ENCODE results near the gene HARS1. TPM values are rescaled to one million over a fixed set of nuclear protein-coding genes. Genes with fewer than 3 reads are reported as not detected.
"Not testable (repeated sequence)": the region's sequence is repeated elsewhere in the genome, so short reads cannot be mapped to it uniquely, and the experiment has no call there.

HARS1 gene
- total RNA-seq, 1 donor from 2014 or later = 83.0 TPM

DNA sequence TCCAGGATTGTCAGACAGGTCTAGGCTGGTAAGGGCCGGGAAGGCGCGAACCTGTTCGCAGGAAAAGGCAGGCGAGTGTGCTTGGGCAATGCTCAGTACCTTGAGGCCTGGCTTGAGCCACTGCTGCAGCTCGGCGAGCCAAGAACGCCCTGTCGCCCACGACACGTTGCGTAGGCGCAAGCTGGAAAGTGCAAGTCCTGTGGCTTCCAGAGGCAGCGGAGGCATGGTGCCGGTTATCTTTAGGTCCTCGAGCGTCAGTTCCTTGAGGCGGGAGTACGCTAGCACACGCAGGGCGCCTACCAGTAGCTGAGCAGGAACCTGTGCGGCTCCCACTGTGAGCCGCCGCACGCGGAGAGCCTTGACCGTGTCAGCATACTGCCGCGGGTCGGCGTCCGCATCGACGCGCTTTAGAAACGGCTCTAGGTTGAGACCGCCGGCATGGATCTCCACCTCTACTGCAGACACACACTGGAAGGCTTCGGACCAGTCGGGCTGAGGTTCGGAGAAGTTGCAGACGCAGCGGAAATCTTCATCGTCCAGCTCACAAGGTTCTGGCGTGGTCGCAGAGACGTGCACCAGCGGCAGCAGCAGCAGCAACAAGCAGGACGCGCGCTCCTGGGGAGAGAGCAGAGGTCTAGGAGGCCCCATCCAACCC, 58.7 kb downstream of the HARS1 start:
- peak overlapping the region; percentile 61 for H3K4me3 ChIP-seq (ENCODE audit: low read depth, low read length)

DNA sequence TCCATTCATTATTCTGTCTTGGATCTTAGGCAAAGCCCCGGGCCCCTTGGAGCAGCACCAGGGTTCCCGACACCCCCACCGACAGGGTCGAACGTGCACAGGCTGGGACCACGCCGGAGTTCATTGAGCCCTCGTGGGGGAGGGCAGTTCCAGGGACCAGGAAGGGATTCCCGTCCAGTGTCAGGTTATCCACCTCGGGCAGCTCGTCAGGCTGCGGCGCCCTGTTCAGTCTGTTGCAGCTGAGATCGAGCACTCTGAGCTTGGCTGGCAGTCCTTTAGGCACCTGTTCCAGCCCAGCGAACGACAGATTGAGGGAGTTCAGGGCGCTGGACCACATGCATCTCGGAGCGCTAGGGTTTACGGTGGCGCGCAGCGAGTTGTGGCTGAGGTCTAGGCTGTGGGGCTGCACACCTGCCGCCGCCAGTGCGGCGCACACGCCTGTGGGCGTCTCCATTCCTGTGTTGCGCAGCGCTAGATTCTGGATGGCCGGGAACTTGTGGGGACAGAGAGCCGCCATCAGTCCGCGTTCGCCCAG, 59.3 kb downstream of the HARS1 start:
- TF ChIP-seq, protein P1, sequence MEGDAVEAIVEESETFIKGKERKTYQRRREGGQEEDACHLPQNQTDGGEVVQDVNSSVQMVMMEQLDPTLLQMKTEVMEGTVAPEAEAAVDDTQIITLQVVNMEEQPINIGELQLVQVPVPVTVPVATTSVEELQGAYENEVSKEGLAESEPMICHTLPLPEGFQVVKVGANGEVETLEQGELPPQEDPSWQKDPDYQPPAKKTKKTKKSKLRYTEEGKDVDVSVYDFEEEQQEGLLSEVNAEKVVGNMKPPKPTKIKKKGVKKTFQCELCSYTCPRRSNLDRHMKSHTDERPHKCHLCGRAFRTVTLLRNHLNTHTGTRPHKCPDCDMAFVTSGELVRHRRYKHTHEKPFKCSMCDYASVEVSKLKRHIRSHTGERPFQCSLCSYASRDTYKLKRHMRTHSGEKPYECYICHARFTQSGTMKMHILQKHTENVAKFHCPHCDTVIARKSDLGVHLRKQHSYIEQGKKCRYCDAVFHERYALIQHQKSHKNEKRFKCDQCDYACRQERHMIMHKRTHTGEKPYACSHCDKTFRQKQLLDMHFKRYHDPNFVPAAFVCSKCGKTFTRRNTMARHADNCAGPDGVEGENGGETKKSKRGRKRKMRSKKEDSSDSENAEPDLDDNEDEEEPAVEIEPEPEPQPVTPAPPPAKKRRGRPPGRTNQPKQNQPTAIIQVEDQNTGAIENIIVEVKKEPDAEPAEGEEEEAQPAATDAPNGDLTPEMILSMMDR (conservative IDR thresholded peaks at IDR 0.05; ENCODE audit: low read depth, low read length) = no peak
- peak overlapping the region; percentile 61 for H3K4me3 ChIP-seq (ENCODE audit: low read depth, low read length)
- DNase-seq (ENCODE audit: low read depth) = no peak

More for the DNA sequence above, 58.7 kb downstream of the HARS1 start:
- TF ChIP-seq, protein P1 (conservative IDR thresholded peaks at IDR 0.05; ENCODE audit: low read depth, low read length) = no peak
- DNase-seq (ENCODE audit: low read depth) = no peak

DNA sequence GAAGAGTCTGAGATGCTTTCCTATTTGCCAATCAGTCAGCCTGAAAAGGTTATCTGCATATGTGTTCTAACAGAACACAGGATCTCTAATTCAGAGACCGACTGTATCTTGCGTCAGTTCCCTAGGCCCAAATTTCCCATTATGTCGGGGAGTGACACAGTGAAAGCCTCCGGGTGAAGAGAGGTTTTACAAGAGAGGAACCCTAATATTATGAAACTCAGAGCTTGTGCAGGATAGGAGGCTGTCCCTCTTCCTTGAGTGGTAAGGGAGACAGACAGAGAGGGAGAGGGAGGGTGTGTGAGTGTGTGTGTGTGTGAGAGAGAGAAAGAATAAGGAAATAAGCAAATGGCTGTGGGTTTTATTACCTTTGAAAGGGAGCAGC, 60.1 kb downstream of the HARS1 start:
- H3K4me3 ChIP-seq (ENCODE audit: low read depth, low read length) = no peak overlapping the region
- TF ChIP-seq, protein P1 (conservative IDR thresholded peaks at IDR 0.05; ENCODE audit: low read depth, low read length) = no peak
- DNase-seq (ENCODE audit: low read depth) = no peak

DNA sequence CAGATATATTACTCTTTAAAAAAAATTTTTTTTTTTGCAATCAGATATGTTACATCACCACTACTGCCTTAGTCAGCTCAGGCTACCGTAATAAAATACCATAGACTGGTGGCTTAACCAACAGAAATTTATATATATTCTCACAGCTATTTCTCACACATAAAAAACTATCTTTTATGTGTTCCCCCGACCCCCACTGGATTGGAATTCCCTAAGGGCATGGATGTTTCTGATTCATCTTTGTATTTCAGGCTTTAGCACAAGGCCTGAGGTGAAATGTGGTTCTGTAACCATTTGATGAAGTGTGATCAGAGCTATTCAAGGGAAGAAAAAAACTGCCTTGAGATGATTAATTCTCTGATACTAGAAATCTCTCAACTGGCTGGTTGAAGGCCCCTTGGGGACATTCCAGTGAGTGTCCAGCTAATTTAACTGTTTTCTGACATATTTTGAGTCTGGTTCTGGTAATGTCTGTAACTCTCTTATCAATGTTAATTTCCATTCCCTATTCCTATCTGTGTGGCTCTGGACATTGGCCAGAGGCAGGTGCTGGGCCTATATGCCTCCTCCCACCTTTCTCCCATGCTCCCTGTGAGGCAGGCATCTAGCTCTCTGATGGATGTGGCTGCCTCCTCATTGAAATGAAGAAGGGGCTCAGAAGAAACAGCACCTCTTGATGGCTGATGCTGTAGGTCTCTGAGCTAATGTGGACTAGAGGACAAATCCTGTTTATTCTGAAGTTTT, 60.7 kb downstream of the HARS1 start:
- no peak for DNase-seq (ENCODE audit: low read depth)
- H3K4me3 ChIP-seq (ENCODE audit: low read depth, low read length) = no peak overlapping the region
- TF ChIP-seq, protein P1 (conservative IDR thresholded peaks at IDR 0.05; ENCODE audit: low read depth, low read length) = no peak

DNA sequence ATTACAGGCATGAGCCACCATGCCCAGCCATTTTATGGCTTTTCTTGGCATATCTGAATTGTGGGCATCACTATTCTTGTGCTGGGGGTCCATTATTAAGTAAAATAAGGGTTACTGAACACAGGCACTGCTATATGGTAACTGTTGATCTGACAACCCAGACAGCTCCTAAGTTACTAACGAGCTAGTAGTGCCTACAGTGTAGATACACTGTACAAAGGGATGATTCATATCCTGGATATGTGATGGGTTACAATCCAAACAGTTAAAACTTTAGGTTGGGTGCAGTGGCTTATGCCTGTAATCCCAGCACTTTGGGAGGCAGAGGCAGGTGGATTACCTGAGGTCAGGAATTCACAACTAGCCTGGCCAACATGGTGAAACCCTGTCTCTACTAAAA, 62.5 kb downstream of the HARS1 start:
- no peak for DNase-seq (ENCODE audit: low read depth)
- H3K4me3 ChIP-seq (ENCODE audit: low read depth, low read length) = no peak overlapping the region
- TF ChIP-seq, protein P1 (conservative IDR thresholded peaks at IDR 0.05; ENCODE audit: low read depth, low read length) = no peak

DNA sequence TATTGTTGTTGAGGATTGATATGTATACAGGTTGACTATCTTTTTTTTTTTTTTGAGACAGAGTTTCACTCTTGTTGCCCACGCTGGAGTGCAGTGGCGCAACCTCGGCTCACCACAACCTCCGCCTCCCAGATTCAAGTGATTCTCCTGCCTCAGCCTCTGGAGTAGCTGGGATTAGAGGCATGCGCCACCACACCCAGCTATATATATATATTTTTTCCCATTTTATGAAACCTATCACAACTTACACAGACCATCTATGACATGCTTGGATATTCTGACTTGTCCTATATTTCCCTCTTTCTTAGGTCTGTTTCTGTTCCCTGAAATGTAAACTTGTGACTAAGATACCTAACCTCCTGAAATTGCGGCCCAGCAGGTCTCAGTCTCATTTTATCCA, 63.2 kb downstream of the HARS1 start:
- H3K4me3 ChIP-seq (ENCODE audit: low read depth, low read length) = no peak overlapping the region
- no peak for DNase-seq (ENCODE audit: low read depth)
- TF ChIP-seq, protein P1 (conservative IDR thresholded peaks at IDR 0.05; ENCODE audit: low read depth, low read length) = no peak

DNA sequence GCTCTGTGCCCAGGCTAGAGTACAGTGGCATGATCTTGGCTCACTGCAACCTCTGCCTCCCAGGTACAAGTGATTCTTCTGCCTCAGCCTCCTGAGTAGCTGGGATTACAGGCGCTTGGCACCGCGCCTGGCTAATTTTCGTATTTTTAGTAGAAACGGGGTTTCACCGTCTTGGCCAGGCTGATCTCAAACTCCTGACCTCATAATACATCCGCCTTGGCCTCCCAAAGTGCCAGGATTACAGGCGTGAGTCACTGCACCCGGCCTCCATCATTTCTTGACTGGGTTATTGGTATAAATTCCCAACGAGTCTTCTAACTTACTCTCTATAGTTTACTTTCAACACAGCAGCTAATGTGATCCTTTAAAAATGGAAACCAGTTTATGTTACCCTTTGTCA, 66.3 kb downstream of the HARS1 start:
- H3K4me3 ChIP-seq (ENCODE audit: low read depth, low read length); DNase-seq (ENCODE audit: low read depth): not testable (repeated sequence)

Other genes with a start within 250 kb of the HARS1 start
- gene EIF4EBP3, start 143.7 kb downstream of the HARS1 start, total RNA-seq = 2.8 and 5.2 TPM in 2 replicates
- gene SRA1, start 133.9 kb downstream of the HARS1 start, total RNA-seq = 40.3 and 41.3 TPM in 2 replicates
- gene APBB3, start 126.8 kb downstream of the HARS1 start, total RNA-seq = 2.1 and 3.5 TPM in 2 replicates
- gene SLC35A4, start 126.5 kb downstream of the HARS1 start, total RNA-seq = 61.8 TPM in 2 replicates
- not detected in 2 replicates for gene CD14, start 58.2 kb downstream of the HARS1 start, total RNA-seq
- gene TMCO6, start 51.9 kb downstream of the HARS1 start, total RNA-seq = 9.0 and 127 TPM in 2 replicates
- gene NDUFA2, start 43.7 kb downstream of the HARS1 start, total RNA-seq = 62.0 and 110 TPM in 2 replicates
- gene IK, start 43.5 kb downstream of the HARS1 start, total RNA-seq = 95.4 and 124 TPM in 2 replicates
- 14.6 and 23.4 TPM in 2 replicates for gene WDR55, start 26.5 kb downstream of the HARS1 start, total RNA-seq
- 0.14 TPM in 1 of 2 replicates, not detected in the other for gene DND1, start 17.8 kb downstream of the HARS1 start, total RNA-seq
- 33.9 and 39.5 TPM in 2 replicates for gene HARS2, start 85 bp upstream of the HARS1 start, total RNA-seq
- gene ZMAT2, start 9.1 kb upstream of the HARS1 start, total RNA-seq = 38.3 and 43.6 TPM in 2 replicates
- gene PCDHA1, start 94.8 kb upstream of the HARS1 start, total RNA-seq = not detected in 2 replicates
- gene PCDHA2, start 103.5 kb upstream of the HARS1 start, total RNA-seq = not detected in 2 replicates
- gene PCDHA3, start 109.7 kb upstream of the HARS1 start, total RNA-seq = 0.06 TPM in 1 of 2 replicates, not detected in the other
- 1.6 TPM in 1 of 2 replicates, not detected in the other for gene PCDHA4, start 115.7 kb upstream of the HARS1 start, total RNA-seq
- gene PCDHA5, start 130.2 kb upstream of the HARS1 start, total RNA-seq = not detected in 2 replicates
- gene PCDHA6, start 136.6 kb upstream of the HARS1 start, total RNA-seq = not detected in 2 replicates
- gene PCDHA7, start 142.9 kb upstream of the HARS1 start, total RNA-seq = under 0.01 TPM in 1 of 2 replicates, not detected in the other
- gene PCDHA8, start 149.8 kb upstream of the HARS1 start, total RNA-seq = not detected in 2 replicates
- gene PCDHA9, start 157.0 kb upstream of the HARS1 start, total RNA-seq = not detected in 2 replicates
- under 0.01 and 0.06 TPM in 2 replicates for gene PCDHA10, start 164.5 kb upstream of the HARS1 start, total RNA-seq
- gene PCDHA11, start 177.6 kb upstream of the HARS1 start, total RNA-seq = not detected in 2 replicates
- not detected in 2 replicates for gene PCDHA12, start 183.9 kb upstream of the HARS1 start, total RNA-seq
- gene PCDHA13, start 190.8 kb upstream of the HARS1 start, total RNA-seq = not detected in 2 replicates
- gene PCDHAC1, start 234.9 kb upstream of the HARS1 start, total RNA-seq = not detected in 2 replicates

Measured in epithelial cell of proximal tubule (primary cell).